ENCODE results near the gene CLRN2. TPM values are rescaled to one million over a fixed set of nuclear protein-coding genes. Genes with fewer than 3 reads are reported as not detected.

CLRN2 gene
- total RNA-seq, 1 experiment from 2014 or later: not detected

GRCh38 chr4:17546678-17547077, 31.7 kb downstream of the CLRN2 start:
- Histone ChIP-seq H3K36me3 (ENCODE audit: control insufficient read depth in 1 of 2, insufficient read depth in 2 of 2, low read length in 2 of 2) (no peaks in the 10 kb centered on the region), H4K20me1 (ENCODE audit: insufficient read depth) (no peaks in the 10 kb centered on the region), H3K4me2 (ENCODE audit: low read length) (no peak overlapping the region), H3K9me3 (ENCODE audit: control insufficient read depth in 1 of 2, insufficient read depth in 1 of 2, low read depth in 1 of 2, low read length in 2 of 2) (no peaks in the 10 kb centered on the region), H3K9ac (ENCODE audit: low read length) (no peak overlapping the region), H3K4me3 (replicated peaks in 1 of 2; ENCODE audit: low read depth in 1 of 2, low read length in 2 of 2) (no peak overlapping the region), H3K9me2 (ENCODE audit: insufficient read depth) (no peaks in the 10 kb centered on the region), H2AFZ (ENCODE audit: low read depth, low read length, poor library complexity, severe bottlenecking) (no peak overlapping the region), H3K4me1 (ENCODE audit: control insufficient read depth in 1 of 2, insufficient read depth in 2 of 2, low read length in 2 of 2) (peaks cover 0 to 3% of the 10 kb centered on the region in 2 experiments; a peak in 1 of 4 replicates), H3K27ac (ENCODE audit: low read depth, low read length) (no peak overlapping the region), H3K79me2 (ENCODE audit: insufficient read depth, low read length) (no peaks in the 10 kb centered on the region), H3K27me3 (ENCODE audit: insufficient read depth, low read length) (no peaks in the 10 kb centered on the region)
- ChIA-PET CTCF (no interaction called here), RAD21 (ENCODE audit: low non-redundant PET in 1 of 2, low total read pairs in 2 of 2, uncharacterized antibody in 2 of 2, unreplicated experiment in 2 of 2) (no interaction called here), POLR2A (no interaction called here)
- intact Hi-C loops (cut with micrococcal nuclease): no loop called here
- no peak for DNase-seq (ENCODE audit: low read depth, low spot score)
- ATAC-seq: no peak
- BruUV-seq (replicated peaks): no TSS peak
- no peak for TF ChIP-seq SRF (IDR thresholded peaks at IDR 0.05; ENCODE audit: low read depth)
- no peak for TF ChIP-seq ZBTB33 (IDR thresholded peaks at IDR 0.05; ENCODE audit: extremely low read depth, insufficient replicate concordance, low read length)
- TF ChIP-seq RAD21 (IDR thresholded peaks at IDR 0.05; ENCODE audit: low read depth): no peak
- no peak for TF ChIP-seq CEBPB (IDR thresholded peaks at IDR 0.05; ENCODE audit: low read depth)
- TF ChIP-seq ZNF274 (IDR thresholded peaks at IDR 0.05; ENCODE audit: low read depth, low read length): no peak
- TF ChIP-seq SIN3A (IDR thresholded peaks at IDR 0.05; ENCODE audit: low read depth): no peak
- no peak for TF ChIP-seq EZH2phosphoT487 (IDR thresholded peaks at IDR 0.05; ENCODE audit: borderline replicate concordance)
- TF ChIP-seq CTCF (IDR thresholded peaks at IDR 0.05 in 2 of 3, conservative IDR thresholded peaks at IDR 0.05 in 1 of 3; ENCODE audit: borderline replicate concordance in 1 of 3, insufficient read depth in 1 of 3, low read depth in 2 of 3, low read length in 2 of 3): no peak
- TF ChIP-seq, protein P1, sequence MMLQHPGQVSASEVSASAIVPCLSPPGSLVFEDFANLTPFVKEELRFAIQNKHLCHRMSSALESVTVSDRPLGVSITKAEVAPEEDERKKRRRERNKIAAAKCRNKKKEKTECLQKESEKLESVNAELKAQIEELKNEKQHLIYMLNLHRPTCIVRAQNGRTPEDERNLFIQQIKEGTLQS (IDR thresholded peaks at IDR 0.05): no peak
- TF ChIP-seq TCF7L2 (IDR thresholded peaks at IDR 0.05; ENCODE audit: borderline replicate concordance, extremely low read depth, insufficient read depth, insufficient read length): no peak
- TF ChIP-seq EZH2 (IDR thresholded peaks at IDR 0.05): no peak
- no peak for TF ChIP-seq ELF1 (IDR thresholded peaks at IDR 0.05; ENCODE audit: borderline replicate concordance, low read depth)

Measured in HCT116 (cell line).